ENCODE results near the gene CHRNA4.
A peak's percentile ranks its signal among the peaks of the same experiment; 100 is the strongest.
"Not testable (repeated sequence)": the region's sequence is repeated elsewhere in the genome, so short reads cannot be mapped to it uniquely, and the experiment has no call there.

The CHRNA4 gene

DNA sequence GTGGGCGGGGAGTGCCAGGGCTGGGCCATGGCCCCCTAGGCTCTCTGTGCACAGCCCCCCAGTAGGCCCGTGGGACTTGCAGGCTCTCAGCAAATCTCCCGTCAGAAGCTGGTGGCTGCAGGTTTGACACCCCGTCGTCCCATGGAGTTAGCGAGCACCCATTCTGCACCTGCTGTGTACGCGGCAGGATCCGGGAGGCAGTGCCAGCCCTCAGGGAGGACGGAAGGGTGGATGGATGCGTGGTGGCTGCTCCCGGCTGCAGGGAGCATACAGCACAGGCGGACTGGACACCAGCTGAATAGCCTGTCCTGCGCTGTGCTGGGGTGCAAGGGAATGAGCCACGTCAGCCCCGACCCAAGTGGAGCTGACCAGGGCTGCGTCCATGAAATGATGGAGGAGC, 32.4 kb upstream of the CHRNA4 start:
- in situ Hi-C loops (cut with MboI; ENCODE audit: low sequenced_read_pairs), result no loop called here
- Histone ChIP-seq H3K4me3 (no peak overlapping the region), H3K36me3 (replicated peaks) (no peaks in the 10 kb centered on the region), H3K4me1 (no peaks in the 10 kb centered on the region), H3K9me3 (no peaks in the 10 kb centered on the region), H3K27me3 (ENCODE audit: low read depth) (peaks cover 17% of the 10 kb centered on the region; the same call in 1 of the 2 replicates)
- no peak for DNase-seq (ENCODE audit: low spot score in 2 of 2)

DNA sequence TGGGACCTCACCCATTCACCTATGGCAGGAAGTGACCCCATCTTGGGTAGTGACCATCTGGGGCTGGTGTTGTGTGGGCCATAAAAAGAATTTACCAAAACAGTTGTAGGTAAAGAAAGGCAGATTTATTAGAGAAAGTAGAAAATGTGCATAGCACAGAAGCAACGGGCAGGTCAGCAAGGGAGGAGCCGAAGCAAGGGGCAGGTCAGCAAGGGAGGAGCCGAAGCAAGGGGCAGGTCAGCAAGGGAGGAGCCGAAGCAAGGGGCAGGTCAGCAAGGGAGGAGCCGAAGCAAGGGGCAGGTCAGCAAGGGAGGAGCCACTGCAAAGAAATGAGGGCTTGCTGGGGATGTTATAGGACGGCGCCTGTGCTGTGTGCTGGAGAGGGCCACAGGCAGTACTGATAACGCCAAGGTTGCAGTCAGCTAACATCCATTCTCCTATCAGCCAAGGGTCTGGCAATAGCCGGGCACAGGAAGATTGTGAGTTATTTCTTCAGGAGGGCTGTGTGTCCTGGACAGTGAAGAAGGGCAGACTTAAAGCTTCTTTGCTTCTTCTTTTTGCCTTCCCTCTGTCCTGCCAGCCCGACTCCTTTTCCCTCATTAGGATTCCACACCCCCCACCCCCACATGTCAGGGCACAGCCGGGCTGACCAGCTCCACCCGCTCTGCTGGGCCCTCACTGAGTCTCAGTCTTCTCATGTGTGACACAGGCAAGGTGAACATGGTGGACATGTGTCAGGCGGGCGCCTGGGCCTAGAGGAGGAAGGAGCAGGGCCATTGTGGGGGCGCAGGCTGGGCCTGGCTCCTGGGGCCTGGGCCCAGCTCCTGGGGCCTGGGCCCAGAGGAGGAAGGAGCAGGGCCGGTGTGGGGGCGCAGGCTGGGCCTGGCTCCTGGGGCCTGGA, 31.6 kb upstream of the CHRNA4 start:
- Histone ChIP-seq H3K9me3 (no peaks in the 10 kb centered on the region), H3K4me1 (no peaks in the 10 kb centered on the region), H3K36me3 (replicated peaks) (no peaks in the 10 kb centered on the region), H3K27me3 (ENCODE audit: low read depth) (peaks cover 11% of the 10 kb centered on the region; the same call in 1 of the 2 replicates), H3K4me3 (no peak overlapping the region)
- DNase-seq (ENCODE audit: low spot score in 2 of 2), result no peak
- in situ Hi-C loops (cut with MboI; ENCODE audit: low sequenced_read_pairs), result no loop called here

DNA sequence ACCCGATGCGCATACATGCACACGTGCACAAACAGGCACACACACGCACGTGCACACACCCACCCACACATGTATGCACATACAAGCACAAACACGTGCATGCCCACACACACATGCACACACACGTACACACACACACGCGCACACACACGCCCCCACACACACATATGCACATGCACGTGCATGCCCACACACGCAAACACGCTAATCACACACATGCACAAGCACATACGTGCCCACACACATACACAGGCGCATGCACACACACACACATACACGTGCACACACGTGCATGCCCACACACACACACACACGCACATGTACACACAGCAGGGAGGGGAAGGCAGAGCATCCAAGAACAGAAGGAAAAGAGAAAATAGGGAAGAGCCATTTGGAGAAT, 26.8 kb upstream of the CHRNA4 start:
- in situ Hi-C loops (cut with MboI; ENCODE audit: low sequenced_read_pairs), result no loop called here
- H3K4me3 ChIP-seq, result no peak overlapping the region
- peaks cover 12% of the 10 kb centered on the region for H3K9me3 ChIP-seq
- no peaks in the 10 kb centered on the region for H3K36me3 ChIP-seq (replicated peaks)
- H3K27me3 ChIP-seq (ENCODE audit: low read depth), result 0 out of 2 replicates have a peak, but pooled peaks cover 10% of the 10 kb centered on the region
- no peaks in the 10 kb centered on the region for H3K4me1 ChIP-seq
- DNase-seq (ENCODE audit: low spot score in 2 of 2), result no peak

DNA sequence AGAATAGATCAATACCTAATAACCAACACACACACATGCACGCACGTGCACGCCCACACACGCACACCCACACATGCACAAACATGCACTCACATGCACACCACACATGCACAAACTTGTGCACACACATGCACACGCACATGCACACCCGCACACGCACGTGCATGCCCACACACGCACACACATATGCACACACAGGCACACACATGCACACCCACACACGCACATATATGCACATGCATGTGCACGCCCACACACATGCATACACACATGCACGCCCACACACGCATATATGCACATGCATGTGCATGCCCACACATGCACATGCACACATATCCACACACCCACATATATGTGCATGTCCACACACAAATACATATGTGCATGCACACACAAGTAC, 26.2 kb upstream of the CHRNA4 start:
- in situ Hi-C loops (cut with MboI; ENCODE audit: low sequenced_read_pairs), result no loop called here
- Histone ChIP-seq H3K4me3 (no peak overlapping the region), H3K4me1 (no peaks in the 10 kb centered on the region), H3K27me3 (ENCODE audit: low read depth) (0 out of 2 replicates have a peak, but pooled peaks cover 10% of the 10 kb centered on the region), H3K9me3 (peaks cover 12% of the 10 kb centered on the region), H3K36me3 (replicated peaks) (no peaks in the 10 kb centered on the region)
- DNase-seq (ENCODE audit: low spot score in 2 of 2), result no peak

DNA sequence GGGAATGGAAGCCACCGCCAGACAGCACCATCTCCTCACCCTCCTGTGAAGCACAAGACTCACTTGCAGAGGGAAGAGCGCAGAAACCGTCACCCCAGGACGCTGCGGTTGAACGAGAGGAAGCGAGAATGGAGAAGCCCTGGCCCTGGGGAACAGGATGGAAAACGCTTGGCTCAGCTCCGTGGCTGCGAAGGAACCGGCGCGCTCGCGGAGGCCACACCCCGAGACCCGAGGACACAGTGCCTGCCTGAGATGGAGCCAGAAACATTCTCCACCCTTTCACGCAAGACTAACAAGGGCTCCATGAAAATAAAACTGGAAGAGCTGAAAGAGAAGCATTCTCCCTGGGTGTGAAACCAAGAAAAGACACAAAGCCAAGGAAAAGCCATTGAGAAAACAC, 25.3 kb upstream of the CHRNA4 start:
- no peak for DNase-seq (ENCODE audit: low spot score in 2 of 2)
- Histone ChIP-seq H3K27me3 (ENCODE audit: low read depth) (0 out of 2 replicates have a peak, but pooled peaks cover 10% of the 10 kb centered on the region), H3K36me3 (replicated peaks) (no peaks in the 10 kb centered on the region), H3K4me3 (no peak overlapping the region), H3K4me1 (no peaks in the 10 kb centered on the region), H3K9me3 (peaks cover 12% of the 10 kb centered on the region)
- in situ Hi-C loops (cut with MboI; ENCODE audit: low sequenced_read_pairs), result no loop called here

DNA sequence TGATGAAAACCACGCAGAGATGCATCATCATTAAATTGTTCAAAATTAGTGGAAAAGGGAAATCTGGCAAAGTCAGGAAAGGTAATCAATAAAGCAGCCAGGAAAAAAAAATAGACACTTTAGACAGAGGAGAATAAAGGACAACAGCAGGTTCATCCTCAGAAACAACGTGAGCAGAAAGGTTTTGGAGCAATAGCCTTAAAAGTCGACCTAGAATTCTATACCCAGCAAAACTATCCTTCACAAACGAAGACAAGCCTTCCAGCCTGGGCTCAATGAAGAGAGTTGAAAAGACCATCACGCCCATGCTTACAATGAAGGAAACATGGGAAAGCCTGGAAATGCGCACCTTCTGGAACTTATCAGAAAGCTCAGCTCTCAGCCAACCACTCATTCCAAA, 24.7 kb upstream of the CHRNA4 start:
- in situ Hi-C loops (cut with MboI; ENCODE audit: low sequenced_read_pairs), result no loop called here
- DNase-seq (ENCODE audit: low spot score in 2 of 2), result no peak
- H3K9me3 ChIP-seq, result peaks cover 12% of the 10 kb centered on the region
- no peaks in the 10 kb centered on the region for H3K4me1 ChIP-seq
- H3K36me3 ChIP-seq (replicated peaks), result no peaks in the 10 kb centered on the region
- H3K27me3 ChIP-seq (ENCODE audit: low read depth), result 0 out of 2 replicates have a peak, but pooled peaks cover 13% of the 10 kb centered on the region
- no peak overlapping the region for H3K4me3 ChIP-seq

DNA sequence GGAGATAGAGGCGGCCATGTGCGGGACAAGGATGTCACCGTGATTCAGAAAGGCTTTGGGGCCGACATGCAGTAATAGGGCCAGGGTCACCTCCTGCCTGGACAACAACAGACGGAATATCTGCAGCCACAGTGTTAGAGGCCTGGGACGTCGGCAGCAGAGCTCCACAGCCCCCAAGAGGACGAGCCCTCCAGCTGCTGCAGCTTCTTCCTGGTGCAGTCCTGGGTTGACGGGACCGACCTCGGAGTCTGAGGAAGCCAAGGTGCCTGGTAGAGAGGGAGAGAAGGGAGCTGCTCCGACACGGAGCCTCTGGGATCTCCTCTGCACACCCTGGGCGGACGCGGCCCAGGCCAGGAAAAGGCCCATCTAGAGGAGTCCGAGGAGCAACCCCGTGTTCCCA, 23.2 kb upstream of the CHRNA4 start:
- H3K4me1 ChIP-seq, result no peaks in the 10 kb centered on the region
- in situ Hi-C loops (cut with MboI; ENCODE audit: low sequenced_read_pairs), result no loop called here

DNA sequence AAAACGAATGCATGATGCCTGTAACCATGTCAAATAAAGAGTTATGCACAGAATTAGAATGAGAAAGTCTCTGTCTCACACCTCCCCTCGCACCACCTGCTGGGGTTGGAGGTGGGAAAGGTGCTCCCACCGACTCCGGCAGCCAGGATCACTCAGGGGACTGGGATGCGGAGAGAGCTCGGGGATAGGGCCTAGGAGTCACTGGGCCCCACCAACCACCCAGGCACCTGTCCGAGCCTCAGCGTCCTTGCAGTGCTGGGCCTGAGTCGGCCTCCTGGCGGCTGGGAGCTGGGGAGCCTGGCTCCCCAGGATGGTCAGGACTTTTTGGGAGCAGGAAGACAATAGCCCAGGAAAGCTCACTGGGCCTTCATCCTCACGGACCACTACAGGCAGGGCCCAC, 22.4 kb upstream of the CHRNA4 start:
- in situ Hi-C loops (cut with MboI; ENCODE audit: low sequenced_read_pairs), result no loop called here
- H3K36me3 ChIP-seq (replicated peaks), result no peaks in the 10 kb centered on the region
- no peak for DNase-seq (ENCODE audit: low spot score in 2 of 2)
- H3K9me3 ChIP-seq, result peaks cover 12% of the 10 kb centered on the region
- H3K4me1 ChIP-seq, result no peaks in the 10 kb centered on the region
- peaks cover 13% of the 10 kb centered on the region; the same call in 1 of the 2 replicates for H3K27me3 ChIP-seq (ENCODE audit: low read depth)
- no peak overlapping the region for H3K4me3 ChIP-seq

More for the DNA sequence above, 23.2 kb upstream of the CHRNA4 start:
- H3K9me3 ChIP-seq, result peaks cover 12% of the 10 kb centered on the region
- no peaks in the 10 kb centered on the region for H3K36me3 ChIP-seq (replicated peaks)
- H3K4me3 ChIP-seq, result no peak overlapping the region
- DNase-seq (ENCODE audit: low spot score in 2 of 2), result no peak
- H3K27me3 ChIP-seq (ENCODE audit: low read depth), result peaks cover 13% of the 10 kb centered on the region; the same call in 1 of the 2 replicates

DNA sequence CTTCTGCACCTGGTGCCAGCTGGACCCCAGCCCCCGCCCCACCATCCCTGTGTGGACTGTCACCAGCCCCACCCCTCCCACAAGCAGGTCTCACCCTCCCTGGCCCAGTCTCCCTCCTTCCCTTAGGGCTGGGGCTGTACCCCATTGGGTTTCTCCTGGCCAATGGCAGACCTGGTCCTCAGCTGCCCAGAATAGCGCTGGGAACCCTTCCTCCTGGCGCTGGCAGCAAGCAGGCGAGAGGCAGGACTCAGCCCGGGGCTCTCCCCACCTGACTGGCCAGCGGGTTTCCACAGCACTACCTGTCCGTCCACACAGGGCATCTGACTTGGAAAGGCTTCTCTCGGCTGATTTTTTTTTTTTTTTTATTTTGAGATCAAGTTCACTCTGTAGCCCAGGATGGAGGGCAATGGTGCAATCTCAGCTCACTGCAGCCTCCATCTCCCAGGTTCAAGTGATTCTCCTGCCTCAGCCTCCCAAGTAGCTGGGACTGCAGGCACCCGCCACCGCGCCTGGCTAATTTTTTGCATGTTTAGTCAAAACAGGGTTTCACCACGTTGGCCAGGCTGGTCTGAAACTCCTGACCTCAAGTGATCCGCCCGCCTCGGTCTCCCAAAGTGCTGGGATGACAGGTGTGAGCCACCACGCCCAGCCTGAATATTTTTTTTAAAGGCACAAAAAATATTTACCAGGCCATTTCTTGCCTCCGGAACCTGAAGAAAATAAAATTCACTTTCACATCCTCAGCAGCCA, 21.6 kb upstream of the CHRNA4 start:
- no peak overlapping the region for H3K4me3 ChIP-seq
- peaks cover 12% of the 10 kb centered on the region for H3K9me3 ChIP-seq
- in situ Hi-C loops (cut with MboI; ENCODE audit: low sequenced_read_pairs), result no loop called here
- no peak for DNase-seq (ENCODE audit: low spot score in 2 of 2)
- H3K4me1 ChIP-seq, result no peaks in the 10 kb centered on the region
- no peaks in the 10 kb centered on the region for H3K36me3 ChIP-seq (replicated peaks)
- H3K27me3 ChIP-seq (ENCODE audit: low read depth), result peaks cover 17% of the 10 kb centered on the region; the same call in 1 of the 2 replicates

DNA sequence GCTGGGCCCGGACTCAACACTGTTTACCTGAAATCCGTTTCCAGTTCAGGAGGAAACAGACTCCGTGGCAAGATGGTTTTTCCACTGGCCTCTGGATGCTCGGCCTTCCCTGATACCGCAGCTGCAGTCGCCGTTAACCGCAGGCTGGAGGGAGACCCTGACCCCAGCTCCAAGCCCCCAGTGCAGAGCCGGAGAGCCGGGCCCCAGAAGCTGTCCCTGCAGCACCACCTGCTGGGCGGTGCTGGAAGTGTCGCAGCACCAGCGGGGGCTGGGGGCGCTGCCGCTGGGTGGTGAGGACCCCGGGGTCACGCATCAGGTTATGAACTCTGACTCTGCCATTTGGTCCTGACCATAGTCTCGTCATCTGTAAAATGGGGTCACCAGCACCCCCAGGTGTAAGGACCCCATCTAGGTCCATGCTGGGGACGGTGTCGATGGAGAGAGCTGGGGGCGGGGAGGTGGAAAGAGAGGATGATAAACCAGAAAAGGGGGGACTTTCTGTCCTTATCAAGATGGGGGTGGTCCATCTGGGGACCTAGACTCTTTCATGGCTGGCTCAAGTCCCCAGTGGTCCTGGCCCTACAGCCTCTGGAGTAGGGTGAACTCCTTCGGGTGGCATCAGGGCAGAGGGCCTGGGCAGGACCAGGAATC, 20.8 kb upstream of the CHRNA4 start:
- Histone ChIP-seq H3K9me3 (peaks cover 12% of the 10 kb centered on the region), H3K36me3 (replicated peaks) (no peaks in the 10 kb centered on the region), H3K4me1 (no peaks in the 10 kb centered on the region), H3K4me3 (no peak overlapping the region), H3K27me3 (ENCODE audit: low read depth) (peaks cover 21% of the 10 kb centered on the region)
- DNase-seq (ENCODE audit: low spot score in 2 of 2), result peak in 1 of 2 experiments; percentile 61
- in situ Hi-C loops (cut with MboI; ENCODE audit: low sequenced_read_pairs), result no loop called here

DNA sequence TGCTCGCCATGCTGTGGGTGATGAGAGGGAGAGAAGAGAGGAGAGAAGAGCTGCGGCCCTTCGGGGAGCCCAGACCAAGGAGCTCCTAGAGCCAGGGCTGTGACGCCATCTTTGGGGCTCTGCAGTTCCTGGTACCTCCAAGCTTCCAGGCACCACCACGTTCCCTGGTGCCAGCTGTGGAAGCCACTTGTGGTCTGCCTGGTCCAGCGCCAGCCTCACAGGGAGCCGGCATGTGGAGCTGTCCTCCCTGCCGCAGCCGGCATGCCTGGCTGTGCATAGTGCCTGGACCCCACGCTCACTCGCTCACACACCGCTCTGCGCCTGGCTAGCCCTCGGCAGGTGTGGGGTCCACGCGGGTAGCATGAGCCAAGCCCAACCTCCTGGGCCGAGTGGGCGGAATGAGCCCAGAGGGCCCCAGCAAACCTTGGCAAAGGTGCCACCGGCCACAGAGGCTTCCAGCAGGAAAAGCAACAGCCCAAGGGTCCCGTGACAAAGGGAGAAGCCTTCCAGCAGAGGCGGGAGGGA, 19.3 kb upstream of the CHRNA4 start:
- peaks cover 25% of the 10 kb centered on the region for H3K27me3 ChIP-seq (ENCODE audit: low read depth)
- no peak for DNase-seq (ENCODE audit: low spot score in 2 of 2)
- in situ Hi-C loops (cut with MboI; ENCODE audit: low sequenced_read_pairs), result no loop called here
- H3K4me1 ChIP-seq, result no peaks in the 10 kb centered on the region
- peaks cover 4% of the 10 kb centered on the region; the same call in 1 of the 2 replicates for H3K9me3 ChIP-seq
- H3K4me3 ChIP-seq, result no peak overlapping the region
- H3K36me3 ChIP-seq (replicated peaks), result no peaks in the 10 kb centered on the region

DNA sequence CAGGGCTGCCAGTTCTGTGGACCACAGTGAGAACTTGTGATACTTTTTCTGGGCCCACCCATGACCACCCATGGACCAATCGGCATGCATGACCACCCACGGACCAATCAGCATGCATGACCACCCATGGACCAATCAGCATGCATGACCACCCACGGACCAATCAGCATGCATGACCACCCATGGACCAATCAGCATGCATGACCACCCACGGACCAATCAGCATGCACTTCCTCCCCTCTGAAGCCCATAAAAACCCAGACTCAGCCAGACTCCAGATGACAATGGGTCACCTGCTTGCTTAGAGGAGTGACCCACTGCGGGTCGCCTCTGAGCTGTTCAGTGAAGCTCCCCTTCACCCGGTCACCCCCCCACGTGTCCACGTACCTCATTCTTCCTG, 18.7 kb upstream of the CHRNA4 start:
- peaks cover 28% of the 10 kb centered on the region for H3K27me3 ChIP-seq (ENCODE audit: low read depth)
- DNase-seq (ENCODE audit: low spot score in 2 of 2); H3K36me3 ChIP-seq (replicated peaks); H3K4me3 ChIP-seq; H3K4me1 ChIP-seq; H3K9me3 ChIP-seq; in situ Hi-C loops (cut with MboI; ENCODE audit: low sequenced_read_pairs): not testable (repeated sequence)

DNA sequence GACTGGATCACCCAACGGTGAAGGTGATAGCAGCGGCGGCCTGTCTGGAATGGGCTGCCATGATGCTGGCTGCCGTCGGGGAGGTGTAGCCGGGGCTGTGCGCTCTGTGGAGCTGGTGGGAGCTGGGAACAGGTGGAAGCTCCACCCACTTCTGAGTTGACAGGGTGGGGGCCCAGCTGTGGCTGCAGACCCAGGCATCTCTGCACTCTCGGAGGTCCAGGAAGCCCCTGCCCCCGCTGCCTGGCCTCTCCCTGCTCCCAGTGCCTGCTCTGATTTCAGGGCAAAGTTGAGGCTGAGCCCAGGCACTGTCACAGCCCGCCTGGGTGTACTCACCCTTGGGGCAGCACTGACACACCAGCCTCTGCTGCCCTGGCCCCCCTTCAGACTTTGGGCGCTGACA, 18.1 kb upstream of the CHRNA4 start:
- Histone ChIP-seq H3K4me1 (no peaks in the 10 kb centered on the region), H3K4me3 (no peak overlapping the region), H3K27me3 (ENCODE audit: low read depth) (peaks cover 33% of the 10 kb centered on the region), H3K36me3 (replicated peaks) (no peaks in the 10 kb centered on the region), H3K9me3 (no peaks in the 10 kb centered on the region)
- no peak for DNase-seq (ENCODE audit: low spot score in 2 of 2)
- in situ Hi-C loops (cut with MboI; ENCODE audit: low sequenced_read_pairs), result no loop called here
